ENCODE data around the gene PGM2.
"Not testable (repeated sequence)": the region's sequence is repeated elsewhere in the genome, so short reads cannot be mapped to it uniquely, and the experiment has no call there.

PGM2 gene

DNA sequence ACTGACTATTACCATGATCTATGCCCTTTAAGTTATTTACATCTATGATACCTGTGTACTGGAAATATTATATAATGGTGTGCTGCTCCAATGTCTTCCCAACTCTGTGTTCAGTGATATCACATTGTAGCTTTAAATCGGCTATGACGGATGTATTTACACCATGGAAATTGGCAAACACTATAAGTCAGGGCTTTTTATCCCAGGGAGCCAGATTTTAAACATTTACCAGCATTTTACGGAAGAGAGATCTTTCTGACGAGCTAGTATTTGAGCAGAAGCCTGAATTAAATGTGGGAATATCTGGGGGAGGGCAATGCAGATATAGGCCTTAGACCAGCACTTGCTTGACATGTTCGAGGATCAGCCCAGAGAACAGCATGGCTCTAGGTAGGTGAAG is 7.7 kb upstream of the PGM2 start:
- DNase-seq (ENCODE audit: low read depth), result no peak

- DNase-seq (ENCODE audit: low read depth), result not testable (repeated sequence)
Observed at GRCh38 chr4:37820458-37820857, 6.0 kb upstream of the PGM2 start.

- peak; percentile 12 for DNase-seq (ENCODE audit: low read depth)
Observed at GRCh38 chr4:37821953-37822605, 4.4 kb upstream of the PGM2 start.

GRCh38 chr4:37825501-37825900 is 985 bp upstream of the PGM2 start:
- DNase-seq (ENCODE audit: low read depth), result not testable (repeated sequence)

- DNase-seq (ENCODE audit: low read depth), result no peak
Observed at GRCh38 chr4:37825968-37826294, 555 bp upstream of the PGM2 start.

- no peak for DNase-seq (ENCODE audit: low read depth)
Observed at GRCh38 chr4:37827030-37827685, 672 bp downstream of the PGM2 start.

DNA sequence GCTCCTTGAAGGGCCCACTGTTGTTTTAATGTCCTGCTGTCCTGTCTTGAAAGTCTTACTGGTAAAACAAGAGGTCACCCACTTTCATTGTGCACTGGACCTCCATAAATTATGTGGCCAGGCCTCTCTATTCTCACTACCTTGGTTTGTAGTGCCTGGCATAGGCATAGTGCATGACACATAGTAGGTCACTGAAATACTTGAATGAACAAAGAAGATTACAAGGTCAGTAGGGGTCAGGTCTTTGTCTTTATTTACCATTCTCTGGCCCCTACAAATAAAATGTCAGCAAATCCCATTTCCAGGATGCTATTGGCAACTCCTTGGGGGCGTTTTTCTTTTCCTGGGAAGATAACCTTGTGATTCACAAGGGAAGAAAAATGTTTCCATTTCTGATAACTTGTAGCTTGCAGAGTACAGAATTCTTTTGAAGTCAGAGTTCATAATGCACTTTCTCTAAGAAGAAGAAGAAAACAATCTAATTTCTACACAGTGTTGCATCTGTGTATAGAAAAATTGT is 1.4 kb downstream of the PGM2 start:
- DNase-seq (ENCODE audit: low read depth), result no peak

DNA sequence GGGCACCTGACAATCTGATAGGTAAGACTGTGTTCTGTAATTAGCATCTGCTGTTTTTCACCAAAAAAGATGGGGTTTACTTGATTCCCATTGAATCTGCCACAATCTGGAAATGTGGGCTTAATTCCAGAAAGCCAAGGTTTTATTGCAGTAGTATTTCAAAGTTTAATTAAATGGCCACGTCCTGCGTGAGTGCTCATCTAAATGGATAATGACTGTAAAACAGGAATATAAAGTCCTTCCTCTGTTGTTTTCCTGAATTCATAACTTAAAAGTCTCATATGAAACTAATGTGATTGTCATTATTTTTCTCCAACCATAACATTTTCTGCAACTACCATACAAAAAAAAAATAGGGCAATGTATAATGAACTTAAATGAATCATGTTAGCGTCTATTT is 2.4 kb downstream of the PGM2 start:
- no peak for DNase-seq (ENCODE audit: low read depth)

GRCh38 chr4:37830640-37831039 is 4.2 kb downstream of the PGM2 start:
- DNase-seq (ENCODE audit: low read depth), result no peak

GRCh38 chr4:37835031-37835430 is 8.5 kb downstream of the PGM2 start:
- DNase-seq (ENCODE audit: low read depth), result no peak

GRCh38 chr4:37835806-37836205 is 9.3 kb downstream of the PGM2 start:
- DNase-seq (ENCODE audit: low read depth), result no peak

DNA sequence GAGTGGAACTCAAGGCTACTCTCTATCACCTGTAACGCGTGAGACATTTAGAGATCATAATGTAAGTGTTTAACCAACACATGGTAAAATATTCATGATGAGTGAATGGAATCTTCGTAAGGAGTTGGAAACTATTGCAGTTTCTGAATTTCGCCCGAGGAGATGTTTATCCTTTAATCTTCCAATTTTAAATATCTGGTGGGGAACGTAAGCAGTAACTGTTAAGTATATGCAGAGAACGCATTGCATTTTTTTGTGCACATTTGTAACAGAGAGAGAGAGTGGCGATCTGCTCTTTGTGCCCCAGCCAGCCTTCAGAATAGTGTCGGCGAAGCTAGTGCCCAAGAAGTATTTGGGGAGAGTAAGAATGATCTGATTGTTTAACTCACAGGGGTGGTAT is 9.8 kb downstream of the PGM2 start:
- no peak for DNase-seq (ENCODE audit: low read depth)

GRCh38 chr4:37836838-37837440 is 10.5 kb downstream of the PGM2 start:
- DNase-seq (ENCODE audit: low read depth), result no peak

GRCh38 chr4:37837446-37837845 is 11.0 kb downstream of the PGM2 start:
- DNase-seq (ENCODE audit: low read depth), result no peak

GRCh38 chr4:37839426-37839825 is 12.9 kb downstream of the PGM2 start:
- DNase-seq (ENCODE audit: low read depth), result no peak

- DNase-seq (ENCODE audit: low read depth), result no peak
Observed at GRCh38 chr4:37844204-37844603, 17.7 kb downstream of the PGM2 start.

GRCh38 chr4:37845201-37845600 is 18.7 kb downstream of the PGM2 start:
- DNase-seq (ENCODE audit: low read depth), result no peak

- no peak for DNase-seq (ENCODE audit: low read depth)
Observed at GRCh38 chr4:37847311-37847884, 20.9 kb downstream of the PGM2 start.

DNA sequence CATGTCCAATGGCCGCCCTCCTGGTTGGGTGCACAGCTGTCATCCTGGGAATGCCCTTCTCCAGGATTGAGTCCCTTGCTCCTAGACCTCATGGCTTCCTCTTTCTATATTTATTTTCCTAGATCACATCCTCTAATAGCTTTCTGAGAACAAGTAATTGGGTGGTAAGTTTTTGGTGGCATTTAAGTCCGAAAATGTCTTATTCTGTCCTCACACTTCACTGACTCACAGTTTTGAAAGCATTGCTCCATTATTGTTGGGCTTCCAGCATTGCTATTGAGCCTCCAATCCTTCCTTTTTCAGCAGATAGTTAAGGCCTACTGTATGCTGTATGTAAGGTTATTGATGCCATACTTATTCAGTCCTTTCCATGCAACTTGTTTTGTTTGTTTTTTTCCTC is 25.9 kb downstream of the PGM2 start:
- DNase-seq (ENCODE audit: low read depth), result no peak

DNA sequence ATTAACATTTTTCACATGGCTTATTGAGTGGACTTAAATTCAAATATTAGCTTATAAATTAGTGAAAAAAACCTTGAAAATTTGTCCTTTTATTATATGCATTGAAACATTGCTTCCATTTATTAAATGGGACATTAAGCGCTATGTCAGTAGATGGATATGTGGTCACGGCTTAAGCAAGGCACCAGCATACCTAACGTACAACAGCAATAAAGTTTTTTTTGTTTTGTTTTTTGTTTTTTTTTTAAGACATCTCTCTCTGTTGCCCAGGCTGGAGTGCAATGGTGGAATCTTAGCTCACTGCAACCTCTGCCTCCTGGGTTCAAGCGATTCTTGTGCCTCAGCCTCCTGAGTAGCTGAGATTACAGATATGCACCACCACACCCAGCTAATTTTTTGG is 31.6 kb downstream of the PGM2 start:
- no peak for DNase-seq (ENCODE audit: low read depth)

GRCh38 chr4:37858872-37859271 is 32.4 kb downstream of the PGM2 start:
- no peak for DNase-seq (ENCODE audit: low read depth)

- DNase-seq (ENCODE audit: low read depth), result no peak
Observed at GRCh38 chr4:37860266-37860665, 33.8 kb downstream of the PGM2 start.

DNA sequence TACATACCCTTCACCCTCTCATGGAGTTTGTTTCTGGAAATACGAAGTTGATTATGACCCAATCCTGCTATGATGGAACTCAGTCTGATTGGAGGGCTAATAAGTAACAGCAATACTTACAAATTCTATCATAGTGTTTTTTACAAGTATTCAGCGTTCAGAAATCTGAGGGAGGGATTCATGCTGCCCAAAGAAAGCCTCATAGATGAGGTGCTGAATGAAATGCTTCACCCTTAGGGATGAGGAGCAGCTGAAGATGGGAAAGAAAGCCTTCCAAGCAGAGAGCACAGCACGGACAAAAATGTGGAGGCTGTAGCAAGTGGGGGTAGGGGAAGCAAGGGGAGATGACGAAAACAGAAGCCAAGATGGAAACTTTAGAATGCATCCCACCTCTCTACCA is 36.5 kb downstream of the PGM2 start:
- no peak for DNase-seq (ENCODE audit: low read depth)
